ENCODE data around the gene SOD3.

DNA sequence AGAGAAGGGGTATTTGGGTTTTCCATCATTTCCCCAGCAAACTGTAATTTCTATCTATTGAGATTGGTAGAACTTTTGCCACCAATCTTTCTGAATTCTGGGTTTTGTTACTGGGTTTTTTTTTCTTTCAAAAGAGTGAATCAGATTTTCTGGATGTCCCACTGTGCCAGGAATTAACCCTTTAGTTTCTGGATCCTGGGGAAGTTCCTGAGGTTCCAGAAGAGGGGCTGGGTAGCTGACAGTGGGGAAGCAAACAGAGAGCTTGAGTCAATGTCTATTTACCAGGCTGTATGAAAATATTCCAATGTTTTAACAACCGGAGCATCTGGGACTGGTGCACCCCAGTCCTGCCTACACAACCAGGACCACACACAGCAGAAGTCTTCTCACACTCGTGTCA lies 25.8 kb upstream of the SOD3 start:
- TF ChIP-seq, protein P1, sequence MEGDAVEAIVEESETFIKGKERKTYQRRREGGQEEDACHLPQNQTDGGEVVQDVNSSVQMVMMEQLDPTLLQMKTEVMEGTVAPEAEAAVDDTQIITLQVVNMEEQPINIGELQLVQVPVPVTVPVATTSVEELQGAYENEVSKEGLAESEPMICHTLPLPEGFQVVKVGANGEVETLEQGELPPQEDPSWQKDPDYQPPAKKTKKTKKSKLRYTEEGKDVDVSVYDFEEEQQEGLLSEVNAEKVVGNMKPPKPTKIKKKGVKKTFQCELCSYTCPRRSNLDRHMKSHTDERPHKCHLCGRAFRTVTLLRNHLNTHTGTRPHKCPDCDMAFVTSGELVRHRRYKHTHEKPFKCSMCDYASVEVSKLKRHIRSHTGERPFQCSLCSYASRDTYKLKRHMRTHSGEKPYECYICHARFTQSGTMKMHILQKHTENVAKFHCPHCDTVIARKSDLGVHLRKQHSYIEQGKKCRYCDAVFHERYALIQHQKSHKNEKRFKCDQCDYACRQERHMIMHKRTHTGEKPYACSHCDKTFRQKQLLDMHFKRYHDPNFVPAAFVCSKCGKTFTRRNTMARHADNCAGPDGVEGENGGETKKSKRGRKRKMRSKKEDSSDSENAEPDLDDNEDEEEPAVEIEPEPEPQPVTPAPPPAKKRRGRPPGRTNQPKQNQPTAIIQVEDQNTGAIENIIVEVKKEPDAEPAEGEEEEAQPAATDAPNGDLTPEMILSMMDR (IDR thresholded peaks at IDR 0.05): no peak
- no peak for TF ChIP-seq POLR2AphosphoS5 (IDR thresholded peaks at IDR 0.05; ENCODE audit: low read depth, low read length)

All from Panc1 (cell line).